Measurements from ENCODE around the gene RC3H1.
"Not testable (repeated sequence)": the region's sequence is repeated elsewhere in the genome, so short reads cannot be mapped to it uniquely, and the experiment has no call there.

The RC3H1 gene

DNA sequence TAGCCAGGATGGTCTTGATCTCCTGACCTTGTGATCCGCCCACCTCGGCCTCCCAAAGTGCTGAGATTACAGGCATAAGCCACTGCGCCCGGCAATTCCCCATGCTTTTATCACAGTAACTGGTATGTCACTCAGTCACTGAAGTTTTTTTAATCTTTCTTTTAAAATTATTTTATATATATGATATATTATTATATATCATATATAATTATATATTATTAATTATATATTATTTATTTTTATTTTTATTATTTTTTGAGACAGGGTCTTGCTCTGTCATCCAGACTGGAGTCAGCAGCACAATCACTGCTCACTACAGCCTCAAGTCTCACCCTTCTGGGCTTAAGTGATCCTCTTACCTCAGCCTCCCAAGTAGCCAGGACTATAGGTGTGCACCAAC is 18.3 kb downstream of the RC3H1 start:
- H3K4me1 Mint-ChIP-seq = peaks cover 4% of the 10 kb centered on the region
- H3K36me3 Mint-ChIP-seq (ENCODE audit: low read depth) = peaks cover 38% of the 10 kb centered on the region
- no peaks in the 10 kb centered on the region for H3K27me3 Mint-ChIP-seq (ENCODE audit: low read depth, poor library complexity)
- TF ChIP-seq, protein P1, sequence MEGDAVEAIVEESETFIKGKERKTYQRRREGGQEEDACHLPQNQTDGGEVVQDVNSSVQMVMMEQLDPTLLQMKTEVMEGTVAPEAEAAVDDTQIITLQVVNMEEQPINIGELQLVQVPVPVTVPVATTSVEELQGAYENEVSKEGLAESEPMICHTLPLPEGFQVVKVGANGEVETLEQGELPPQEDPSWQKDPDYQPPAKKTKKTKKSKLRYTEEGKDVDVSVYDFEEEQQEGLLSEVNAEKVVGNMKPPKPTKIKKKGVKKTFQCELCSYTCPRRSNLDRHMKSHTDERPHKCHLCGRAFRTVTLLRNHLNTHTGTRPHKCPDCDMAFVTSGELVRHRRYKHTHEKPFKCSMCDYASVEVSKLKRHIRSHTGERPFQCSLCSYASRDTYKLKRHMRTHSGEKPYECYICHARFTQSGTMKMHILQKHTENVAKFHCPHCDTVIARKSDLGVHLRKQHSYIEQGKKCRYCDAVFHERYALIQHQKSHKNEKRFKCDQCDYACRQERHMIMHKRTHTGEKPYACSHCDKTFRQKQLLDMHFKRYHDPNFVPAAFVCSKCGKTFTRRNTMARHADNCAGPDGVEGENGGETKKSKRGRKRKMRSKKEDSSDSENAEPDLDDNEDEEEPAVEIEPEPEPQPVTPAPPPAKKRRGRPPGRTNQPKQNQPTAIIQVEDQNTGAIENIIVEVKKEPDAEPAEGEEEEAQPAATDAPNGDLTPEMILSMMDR (IDR thresholded peaks at IDR 0.05) = no peak
- H3K27ac Mint-ChIP-seq = no peak overlapping the region
- DNase-seq = no peak
- no peak overlapping the region for H3K4me3 Mint-ChIP-seq
- no peaks in the 10 kb centered on the region for H3K9me3 Mint-ChIP-seq

DNA sequence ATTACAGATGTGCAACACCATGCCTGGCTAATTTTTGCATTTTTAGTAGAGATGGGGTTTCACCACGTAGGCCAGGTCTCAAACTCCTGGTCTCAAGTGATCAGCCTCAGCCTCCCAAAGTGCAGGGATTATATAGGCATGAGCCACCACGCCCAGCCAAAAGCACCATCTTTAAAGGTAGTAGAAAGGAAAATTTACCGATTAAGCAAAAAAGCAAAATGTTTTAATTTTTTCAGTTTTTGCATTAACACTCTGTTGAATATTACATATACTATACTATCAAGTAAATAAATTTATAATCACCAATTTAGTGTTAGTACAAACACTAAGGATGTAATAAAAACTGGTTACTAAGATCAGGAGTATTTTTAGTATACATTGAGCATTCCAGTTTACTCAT is 20.6 kb downstream of the RC3H1 start:
- Mint-ChIP-seq H3K4me3 (no peak overlapping the region), H3K9me3 (no peaks in the 10 kb centered on the region), H3K4me1 (peaks cover 13% of the 10 kb centered on the region), H3K36me3 (ENCODE audit: low read depth) (peaks cover 21% of the 10 kb centered on the region), H3K27ac (peak overlapping the region; percentile 14), H3K27me3 (ENCODE audit: low read depth, poor library complexity) (no peaks in the 10 kb centered on the region)
- TF ChIP-seq, protein P1 (IDR thresholded peaks at IDR 0.05) = no peak
- DNase-seq = no peak

DNA sequence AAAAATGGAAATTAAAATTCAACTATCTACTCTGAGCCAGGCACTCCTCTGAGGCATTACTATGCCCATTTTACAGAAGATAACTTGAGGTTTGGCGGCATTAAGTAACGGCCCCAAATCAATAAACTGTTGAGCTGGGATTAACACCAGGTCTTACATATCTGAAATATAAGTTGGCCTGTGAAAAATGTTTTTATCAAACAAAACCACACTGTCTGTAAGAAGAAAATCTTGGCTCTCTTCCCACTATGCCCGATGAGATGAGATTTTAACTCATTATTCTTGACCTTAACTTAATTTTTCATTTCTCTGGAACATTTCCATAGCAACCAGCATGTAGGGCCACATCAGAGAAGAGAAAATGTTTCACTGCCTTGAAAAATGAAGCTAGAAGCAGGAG is 21.8 kb downstream of the RC3H1 start:
- Mint-ChIP-seq H3K27me3 (ENCODE audit: low read depth, poor library complexity) (no peaks in the 10 kb centered on the region), H3K9me3 (no peaks in the 10 kb centered on the region), H3K27ac (no peak overlapping the region), H3K36me3 (ENCODE audit: low read depth) (peaks cover 13% of the 10 kb centered on the region), H3K4me3 (no peak overlapping the region), H3K4me1 (peaks cover 12% of the 10 kb centered on the region)
- TF ChIP-seq, protein P1 (IDR thresholded peaks at IDR 0.05) = no peak
- no peak for DNase-seq

DNA sequence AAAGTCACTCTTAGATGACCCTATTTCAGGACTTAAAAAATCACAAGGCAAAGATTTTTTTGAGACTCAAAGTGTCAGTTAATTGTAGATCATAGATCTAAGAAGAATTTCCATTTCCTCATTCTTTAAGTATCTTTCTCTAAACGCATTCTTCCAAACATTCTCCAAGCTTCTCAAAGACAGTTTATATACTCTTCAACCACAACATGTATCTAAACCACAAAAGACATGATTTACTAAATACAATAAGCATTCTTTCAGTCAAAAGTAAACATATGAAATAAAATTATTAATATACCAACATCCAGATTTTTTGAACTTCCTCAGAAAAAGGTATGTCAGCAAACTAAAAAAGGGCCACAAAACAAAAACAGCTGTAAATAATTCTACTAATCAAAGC is 24.4 kb downstream of the RC3H1 start:
- no peak for DNase-seq
- Mint-ChIP-seq H3K27ac (no peak overlapping the region), H3K4me1 (peaks cover 11% of the 10 kb centered on the region), H3K4me3 (no peak overlapping the region), H3K36me3 (ENCODE audit: low read depth) (peaks cover 31% of the 10 kb centered on the region), H3K9me3 (no peaks in the 10 kb centered on the region), H3K27me3 (ENCODE audit: low read depth, poor library complexity) (no peaks in the 10 kb centered on the region)
- TF ChIP-seq, protein P1 (IDR thresholded peaks at IDR 0.05) = no peak

DNA sequence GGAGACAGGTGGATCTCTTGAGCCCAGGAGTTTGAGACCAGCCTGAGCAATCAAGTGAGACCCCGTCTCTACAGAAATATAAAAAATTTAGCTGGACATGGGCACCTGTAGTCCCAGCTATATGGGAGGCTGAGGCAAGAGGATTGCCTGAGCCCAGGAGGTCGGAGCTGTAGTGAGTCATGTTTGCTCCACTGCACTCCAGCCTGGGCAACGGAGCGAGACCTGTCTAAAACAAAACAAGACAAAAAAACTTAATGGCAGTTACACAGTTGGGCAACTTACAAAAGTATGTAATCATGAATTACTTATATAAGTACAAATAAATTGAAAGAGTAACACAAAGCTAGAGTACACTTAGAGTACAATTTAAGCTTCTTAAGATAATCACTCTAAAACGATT is 25.2 kb downstream of the RC3H1 start:
- Mint-ChIP-seq H3K27ac (peak overlapping the region; percentile 83), H3K4me1 (peaks cover 11% of the 10 kb centered on the region)

DNA sequence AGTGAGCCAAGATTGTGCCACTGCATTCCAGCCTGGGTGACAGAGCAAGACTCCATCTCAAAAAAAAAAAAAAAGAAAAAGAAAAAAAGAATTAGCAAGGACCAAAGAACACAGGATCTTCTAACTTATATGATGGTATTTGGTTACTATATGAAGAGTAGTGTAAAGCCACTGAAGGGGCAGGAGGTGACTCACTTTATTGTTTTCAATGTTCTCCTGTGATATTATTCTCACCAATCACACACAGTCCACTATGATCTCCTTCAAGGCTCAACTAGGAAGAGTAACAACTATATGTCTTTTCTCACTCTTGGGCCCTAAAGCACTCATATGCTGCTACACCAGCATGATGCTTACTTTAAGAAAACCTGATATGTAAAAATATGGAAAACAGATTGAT is 26.7 kb downstream of the RC3H1 start:
- no peak overlapping the region for H3K27ac Mint-ChIP-seq
- H3K4me3 Mint-ChIP-seq = no peak overlapping the region
- DNase-seq = no peak
- TF ChIP-seq, protein P1 (IDR thresholded peaks at IDR 0.05) = no peak
- no peaks in the 10 kb centered on the region for H3K27me3 Mint-ChIP-seq (ENCODE audit: low read depth, poor library complexity)
- peaks cover 52% of the 10 kb centered on the region for H3K36me3 Mint-ChIP-seq (ENCODE audit: low read depth)
- H3K9me3 Mint-ChIP-seq = no peaks in the 10 kb centered on the region
- peaks cover 11% of the 10 kb centered on the region for H3K4me1 Mint-ChIP-seq

More for the DNA sequence above, 25.2 kb downstream of the RC3H1 start:
- TF ChIP-seq, protein P1 (IDR thresholded peaks at IDR 0.05) = no peak
- DNase-seq = no peak
- H3K27me3 Mint-ChIP-seq (ENCODE audit: low read depth, poor library complexity) = no peaks in the 10 kb centered on the region
- H3K36me3 Mint-ChIP-seq (ENCODE audit: low read depth) = peaks cover 39% of the 10 kb centered on the region
- H3K9me3 Mint-ChIP-seq = no peaks in the 10 kb centered on the region
- H3K4me3 Mint-ChIP-seq = no peak overlapping the region

DNA sequence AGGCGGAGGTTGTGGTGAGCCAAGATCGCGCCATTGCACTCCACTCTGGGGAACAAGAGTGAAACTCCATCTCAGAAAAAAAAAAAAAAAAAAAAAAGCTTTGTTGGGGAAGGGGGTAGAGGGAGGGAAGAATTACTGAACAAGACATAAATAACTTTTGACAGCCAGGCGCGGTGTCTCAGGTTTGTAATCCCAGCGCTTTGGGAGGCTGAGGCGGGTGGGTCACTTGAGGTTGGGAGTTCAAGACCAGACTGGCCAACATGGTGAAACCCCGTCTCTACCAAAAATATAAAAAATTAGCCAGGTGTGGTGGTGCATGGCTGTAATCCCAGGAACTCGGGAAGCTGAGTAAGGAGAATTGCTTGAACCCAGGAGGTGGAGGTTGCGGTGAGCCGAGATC is 28.2 kb downstream of the RC3H1 start:
- not testable (repeated sequence) for DNase-seq; H3K4me3 Mint-ChIP-seq; H3K27me3 Mint-ChIP-seq (ENCODE audit: low read depth, poor library complexity); H3K9me3 Mint-ChIP-seq; H3K27ac Mint-ChIP-seq
- Mint-ChIP-seq H3K4me1 (peaks cover 11% of the 10 kb centered on the region), H3K36me3 (ENCODE audit: low read depth) (peaks cover 53% of the 10 kb centered on the region)

Data from nephron progenitor cell (in vitro differentiated cells).